GM18909 (cell line): ENCODE results near the gene ACSM2A.
"Not testable (repeated sequence)": the region's sequence is repeated elsewhere in the genome, so short reads cannot be mapped to it uniquely, and the experiment has no call there.

Experiments used
- ATAC-seq: cut with Tn5 transposase; IDR thresholded peaks from one replicate; pipeline ENCODE4 v1.9.1; 2021; ENCODE audit warnings: mild to moderate bottlenecking; ENCODE audit not compliant: unreplicated experiment, poor library complexity

Gene ACSM2A, protein sequence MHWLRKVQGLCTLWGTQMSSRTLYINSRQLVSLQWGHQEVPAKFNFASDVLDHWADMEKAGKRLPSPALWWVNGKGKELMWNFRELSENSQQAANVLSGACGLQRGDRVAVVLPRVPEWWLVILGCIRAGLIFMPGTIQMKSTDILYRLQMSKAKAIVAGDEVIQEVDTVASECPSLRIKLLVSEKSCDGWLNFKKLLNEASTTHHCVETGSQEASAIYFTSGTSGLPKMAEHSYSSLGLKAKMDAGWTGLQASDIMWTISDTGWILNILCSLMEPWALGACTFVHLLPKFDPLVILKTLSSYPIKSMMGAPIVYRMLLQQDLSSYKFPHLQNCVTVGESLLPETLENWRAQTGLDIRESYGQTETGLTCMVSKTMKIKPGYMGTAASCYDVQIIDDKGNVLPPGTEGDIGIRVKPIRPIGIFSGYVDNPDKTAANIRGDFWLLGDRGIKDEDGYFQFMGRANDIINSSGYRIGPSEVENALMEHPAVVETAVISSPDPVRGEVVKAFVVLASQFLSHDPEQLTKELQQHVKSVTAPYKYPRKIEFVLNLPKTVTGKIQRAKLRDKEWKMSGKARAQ

DNA sequence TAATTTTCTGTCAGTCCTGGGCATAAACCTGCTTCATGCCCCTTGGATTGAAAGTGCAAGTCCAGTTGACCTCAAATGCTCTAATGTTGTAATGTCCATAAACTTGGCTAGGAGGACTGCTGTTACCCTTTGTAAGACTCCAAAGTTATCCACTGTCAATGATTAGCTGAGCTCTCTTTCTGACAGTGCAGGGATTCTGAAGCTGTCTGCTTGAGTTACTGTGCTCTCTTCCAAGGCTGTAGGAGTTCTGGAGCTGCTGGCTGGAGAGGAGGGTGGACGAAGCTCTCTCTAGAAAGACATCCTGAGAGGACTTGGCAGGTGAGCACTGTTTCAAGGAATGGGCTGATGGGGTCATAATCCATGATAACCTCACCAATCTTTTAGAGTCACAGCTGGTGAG is at the start of gene ACSM2A:
TSS of gene ACSM2A (plus strand) at position 158 of the 400 bp plus-strand sequence. CDS start 8,594 bp downstream, outside the sequence.
- ATAC-seq, result not testable (repeated sequence)

DNA sequence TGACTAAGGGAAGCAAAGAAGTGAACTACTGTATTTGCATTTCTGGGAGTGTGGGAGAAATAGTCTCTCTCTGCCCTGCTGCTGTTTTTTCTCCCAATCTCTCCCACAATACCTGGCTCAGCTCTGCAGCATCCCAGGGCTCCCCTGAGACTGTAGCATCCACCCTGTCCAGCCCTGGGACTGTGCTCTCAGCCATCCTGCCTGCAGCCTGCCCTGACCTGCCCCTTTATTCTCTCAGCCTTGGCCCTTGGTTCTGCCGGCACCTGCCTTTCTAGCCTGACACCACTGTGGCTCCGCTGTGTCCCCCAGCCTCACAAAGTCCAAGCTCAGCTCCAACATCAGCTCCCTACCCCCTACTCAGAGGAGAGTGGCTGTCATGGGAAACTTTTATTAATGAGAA is 48.7 kb upstream of the ACSM2A start:
- no peak for ATAC-seq

DNA sequence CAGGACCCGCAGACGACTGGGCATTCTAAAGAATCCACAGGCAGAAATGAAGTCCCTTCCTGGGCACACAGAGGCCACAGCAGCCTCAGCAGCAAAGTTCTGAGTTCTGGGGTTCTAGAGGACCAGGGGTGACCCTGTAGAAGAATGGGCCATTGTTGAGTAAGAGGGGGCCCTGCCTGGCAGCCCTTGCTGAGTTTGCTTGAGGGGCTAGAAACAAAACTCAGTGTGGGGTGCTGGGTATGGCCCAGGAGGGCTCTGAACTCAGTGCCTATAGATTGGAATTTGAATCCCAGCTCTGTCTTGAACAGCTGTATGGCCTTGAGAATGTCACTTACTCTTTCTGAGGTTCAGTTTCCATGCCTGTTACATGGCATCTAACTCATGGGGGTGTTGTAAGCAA is 46.7 kb upstream of the ACSM2A start, which contains the start of gene PDILT:
TSS of gene PDILT (minus strand) at position 101 of the 400 bp plus-strand sequence. CDS start 5,437 bp downstream, outside the sequence.
- ATAC-seq, result no peak

DNA sequence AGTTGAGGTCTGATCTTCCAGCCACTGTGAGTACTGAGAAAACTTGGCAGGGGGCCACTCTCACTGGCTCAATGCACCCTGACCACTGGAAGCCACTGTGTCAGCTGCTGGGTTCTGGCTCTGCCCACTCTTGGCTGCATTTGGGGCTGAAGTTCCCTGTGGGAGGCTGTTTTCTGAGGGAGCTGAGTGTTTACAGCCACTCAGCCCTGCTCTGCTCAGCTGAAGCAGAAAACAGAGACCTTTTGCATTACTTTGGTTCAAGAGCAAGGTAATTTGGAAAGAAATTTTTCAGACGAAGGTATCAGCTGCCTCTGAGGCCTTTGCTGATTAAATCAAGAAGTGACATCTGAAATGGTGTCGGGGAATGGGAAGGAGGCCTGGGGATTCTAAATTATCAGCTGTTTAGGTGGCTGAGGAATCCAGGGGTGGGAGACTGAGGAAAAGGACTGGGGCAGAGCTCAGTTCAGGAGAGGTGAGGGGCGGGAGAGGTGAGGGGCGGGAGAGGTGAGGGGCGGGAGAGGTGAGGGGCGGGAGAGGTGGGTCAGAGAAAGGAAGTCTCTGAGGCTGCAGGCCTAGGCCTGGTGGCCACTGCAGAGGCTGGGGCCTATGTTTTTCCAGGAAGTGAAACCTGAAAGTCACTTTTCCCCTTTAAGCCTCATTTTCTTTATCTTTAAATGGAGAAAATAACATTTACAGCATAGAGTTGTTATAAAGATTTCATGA is 41.8 kb upstream of the ACSM2A start, which contains the start of gene ACSM5:
TSS of gene ACSM5 (plus strand) at position 137 of the 723 bp plus-strand sequence. CDS start 1,951 bp downstream, outside the sequence.
- peak; percentile 27 for ATAC-seq

- ATAC-seq, result peak; percentile 78
These were observed 41.1 kb upstream of the ACSM2A start for GRCh38 chr16:20410121-20410723.

- no peak for ATAC-seq
These were observed 40.3 kb upstream of the ACSM2A start for GRCh38 chr16:20411055-20411454.

- no peak for ATAC-seq
These were observed 35.8 kb upstream of the ACSM2A start for GRCh38 chr16:20415541-20415940.

DNA sequence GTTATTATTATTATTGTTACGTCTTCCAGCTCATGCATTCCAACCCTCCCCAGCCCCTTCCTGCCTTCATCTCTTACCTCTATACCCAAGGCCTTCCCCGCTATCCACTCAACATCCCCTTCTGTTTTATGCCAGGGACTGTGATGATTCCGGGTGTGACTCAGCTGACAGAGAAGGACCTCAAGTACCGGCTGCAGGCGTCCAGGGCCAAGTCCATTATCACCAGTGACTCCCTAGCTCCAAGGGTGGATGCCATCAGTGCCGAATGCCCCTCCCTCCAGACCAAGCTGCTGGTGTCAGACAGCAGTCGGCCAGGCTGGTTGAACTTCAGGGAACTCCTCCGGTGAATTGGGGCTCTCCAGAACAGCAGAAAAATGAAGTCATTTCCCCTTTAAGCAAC is 32.2 kb upstream of the ACSM2A start:
- ATAC-seq, result not testable (repeated sequence)

DNA sequence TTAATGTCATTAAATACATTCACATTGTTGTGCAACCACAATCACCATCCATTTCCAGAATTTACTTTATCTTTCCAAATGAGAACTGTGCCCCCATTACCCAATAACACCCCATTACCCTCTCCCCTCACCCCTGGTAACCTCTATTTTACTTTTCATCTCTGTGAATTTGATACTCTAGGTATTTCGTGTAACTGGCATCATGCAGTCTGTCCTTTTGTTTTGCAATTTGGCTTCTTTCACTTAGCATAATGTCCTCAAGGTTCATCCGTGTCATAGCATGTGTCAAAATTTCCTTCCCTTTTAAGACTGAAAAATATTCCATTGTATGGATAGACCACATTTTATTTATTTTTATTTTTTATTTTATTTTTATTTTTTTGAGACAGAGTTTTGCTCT is 29.6 kb upstream of the ACSM2A start:
- ATAC-seq, result not testable (repeated sequence)

- not testable (repeated sequence) for ATAC-seq
These were observed 27.6 kb upstream of the ACSM2A start for GRCh38 chr16:20423772-20424128.

DNA sequence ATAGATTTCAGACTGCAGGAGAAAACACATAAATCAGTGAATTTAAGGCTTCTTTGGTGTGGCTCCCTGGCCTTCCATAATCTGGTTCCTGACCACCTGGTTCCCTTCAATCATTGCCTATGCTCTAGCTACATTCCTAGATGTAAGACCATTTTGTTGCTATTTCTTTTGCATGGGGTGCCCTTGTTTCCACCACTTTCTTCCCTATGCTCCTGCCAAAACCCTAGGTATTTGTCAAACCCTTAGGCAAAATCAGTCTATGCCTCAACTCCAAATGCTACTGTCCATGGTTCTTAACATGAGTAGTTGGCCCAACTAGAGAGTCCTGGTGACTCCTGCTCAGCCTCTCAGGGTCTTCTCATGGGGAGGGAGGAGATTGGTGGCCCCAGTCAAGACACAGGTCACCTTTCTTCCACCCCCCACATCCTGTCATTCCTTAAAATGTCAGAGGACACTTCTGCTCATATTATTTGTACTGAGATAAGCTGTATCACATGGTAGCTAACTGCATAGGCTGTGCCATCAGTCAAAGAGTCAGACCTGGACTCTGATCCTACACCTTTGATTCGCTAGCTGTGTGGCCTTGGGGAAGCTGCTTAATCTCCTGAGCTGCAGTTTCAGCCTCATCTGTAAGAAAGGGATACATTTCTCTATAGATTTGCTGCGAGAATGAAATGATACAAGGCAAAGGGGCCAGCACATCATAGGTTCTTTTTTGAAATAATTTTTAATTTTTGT is 27.0 kb upstream of the ACSM2A start:
- ATAC-seq, result no peak

DNA sequence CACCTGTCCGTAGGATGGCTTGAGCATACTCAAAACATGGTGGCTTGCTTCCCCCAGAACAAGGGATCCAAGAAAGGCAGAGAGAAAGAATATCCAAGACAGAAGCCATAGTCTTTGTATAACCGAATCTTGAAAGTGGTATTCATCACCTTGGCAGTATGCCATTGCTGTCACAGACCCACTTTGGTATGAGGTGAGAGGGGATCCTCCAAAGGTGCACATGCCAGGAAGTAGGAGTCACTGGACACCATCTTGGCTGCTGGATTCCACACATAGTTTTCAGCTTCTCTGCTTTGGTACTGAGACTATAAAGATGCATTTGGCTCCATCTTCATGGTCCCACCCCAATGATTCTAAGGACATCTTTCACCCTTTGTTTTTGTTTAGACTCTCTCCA is 23.9 kb upstream of the ACSM2A start:
- ATAC-seq, result not testable (repeated sequence)

DNA sequence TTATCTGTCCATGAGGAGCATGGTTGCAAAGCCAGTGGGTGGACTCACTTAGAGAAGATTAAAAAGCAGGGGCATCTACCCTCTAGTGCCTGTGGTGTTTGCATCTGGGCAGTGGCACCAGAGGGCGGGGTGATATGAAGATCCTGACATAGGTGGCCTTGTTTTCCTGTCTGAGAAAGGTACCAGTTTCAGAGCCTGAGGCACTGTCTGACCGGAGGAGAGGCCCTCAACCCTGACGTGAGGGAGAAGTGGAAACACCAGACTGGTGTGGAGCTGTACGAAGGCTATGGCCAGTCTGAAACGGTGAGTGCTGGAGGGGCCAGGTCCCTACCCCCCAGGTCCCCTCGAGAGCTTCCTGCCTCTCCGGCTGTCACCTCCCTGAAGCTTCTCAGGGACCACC is 21.8 kb upstream of the ACSM2A start:
- ATAC-seq, result not testable (repeated sequence)

- ATAC-seq, result not testable (repeated sequence)
These were observed 20.8 kb upstream of the ACSM2A start for GRCh38 chr16:20430480-20430879.

- ATAC-seq, result no peak
These were observed 20.4 kb upstream of the ACSM2A start for GRCh38 chr16:20430948-20431347.

DNA sequence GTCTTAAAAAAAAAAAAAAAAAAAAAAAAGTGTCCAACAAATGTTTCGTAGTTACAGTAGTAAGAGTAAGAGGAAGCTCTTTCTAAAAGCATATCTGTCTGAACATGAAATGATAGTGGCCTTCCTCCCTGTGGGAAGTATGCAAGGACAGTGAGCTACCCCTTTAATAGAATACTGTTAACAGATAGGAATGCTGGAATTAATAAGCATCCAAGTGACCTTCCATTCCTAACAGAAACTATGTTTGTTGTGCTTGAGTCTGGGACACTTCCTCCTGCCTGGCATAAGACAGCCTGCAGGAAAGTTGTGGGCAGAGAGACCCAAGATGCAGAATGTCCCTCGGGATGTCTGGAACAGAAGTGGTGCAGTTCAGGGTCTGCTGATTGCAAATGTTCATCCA is 12.4 kb upstream of the ACSM2A start:
- not testable (repeated sequence) for ATAC-seq

DNA sequence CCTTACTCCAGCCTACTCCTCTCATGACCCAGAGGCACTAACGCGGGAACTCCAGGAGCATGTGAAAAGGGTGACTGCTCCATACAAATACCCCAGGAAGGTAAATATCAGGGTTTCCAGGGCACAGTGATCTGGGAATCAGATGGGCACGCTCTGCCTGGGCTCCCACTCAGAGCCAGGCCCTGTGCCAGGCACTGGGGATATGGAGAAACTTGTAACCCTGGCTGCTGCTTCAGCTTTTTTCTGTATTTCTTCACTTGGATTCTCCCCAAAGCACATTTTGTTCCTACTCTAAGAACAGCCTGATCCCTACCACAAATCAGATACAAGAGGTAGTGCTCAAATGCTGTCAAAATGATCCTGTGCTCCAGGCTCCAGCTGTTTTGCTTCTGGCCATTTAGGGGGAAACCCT is 11.5 kb upstream of the ACSM2A start:
- not testable (repeated sequence) for ATAC-seq

DNA sequence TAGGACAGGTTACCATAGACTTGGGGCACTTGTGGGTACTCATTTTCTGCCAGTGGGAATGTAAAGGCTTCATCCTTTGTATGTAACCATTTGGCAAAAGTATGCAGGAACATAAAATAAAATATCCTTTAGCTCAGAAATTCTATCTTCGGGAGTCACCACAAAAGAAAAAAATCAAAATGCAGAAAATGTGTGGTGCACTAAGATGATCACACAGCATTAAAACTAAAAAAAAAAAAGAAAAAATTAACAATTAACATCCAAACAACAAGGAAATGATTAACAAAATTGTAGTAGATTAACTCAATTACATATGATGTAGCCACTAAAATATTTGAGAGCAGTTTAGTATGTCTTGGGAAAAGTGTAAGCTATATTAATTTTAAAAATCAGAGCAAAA is 10.6 kb upstream of the ACSM2A start:
- ATAC-seq, result not testable (repeated sequence)

- ATAC-seq, result no peak
These were observed 10.1 kb upstream of the ACSM2A start for GRCh38 chr16:20441191-20441590.

DNA sequence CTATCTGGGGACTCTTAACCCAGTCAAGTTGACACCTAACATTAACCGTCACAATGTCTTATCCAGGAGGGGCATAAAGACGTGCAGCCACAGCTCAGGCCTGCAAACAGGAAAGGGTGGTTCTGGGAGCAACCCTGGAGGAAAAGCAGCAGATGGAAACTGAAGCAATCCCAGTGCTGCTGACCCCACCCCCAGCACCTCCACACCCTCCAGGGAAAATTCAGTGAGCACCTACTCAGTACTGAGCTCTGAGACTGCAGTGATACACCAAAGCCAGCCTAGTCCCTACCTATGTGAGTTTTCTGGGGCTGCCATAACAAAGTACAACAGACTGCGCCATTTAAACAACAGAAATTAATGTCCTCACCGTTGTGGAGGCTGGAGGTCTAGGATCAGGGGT is 9.5 kb upstream of the ACSM2A start:
- ATAC-seq, result not testable (repeated sequence)
